Upper lobe of left lung (tissue), 4 donors: Measurements from ENCODE around the gene OR4Q3.

Experiments used
- CTCF ChIP-seq, 6 experiments: fragments of 450-650 bp in 4 of 6; fragments of 200-600 bp in 2 of 6; sonication (generic) in 2 of 6; IDR thresholded peaks; one replicate each; pipeline ENCODE4 v1.5.1; 2016 to 2019; ENCODE audit warnings: antibody characterized with exemption in 6 of 6
- POLR2A ChIP-seq, 4 donors: fragments of 450-650 bp; IDR thresholded peaks; one replicate each; pipeline ENCODE4 v1.5.1; 2016 to 2017; ENCODE audit warnings: antibody characterized with exemption in 4 of 4, mild to moderate bottlenecking in 2 of 4

GRCh38 chr14:19775587-19775986 lies 32.2 kb downstream of the OR4Q3 start:
- no peak for TF ChIP-seq CTCF (IDR thresholded peaks at IDR 0.05)
- TF ChIP-seq POLR2A (IDR thresholded peaks at IDR 0.05), result no peak
